HG03439 (cell line): ENCODE measurements around the gene PDYN.

Source experiments
- ATAC-seq: cut with Tn5 transposase; IDR thresholded peaks from one replicate; pipeline ENCODE4 v1.9.1; 2021; ENCODE audit warnings: mild to moderate bottlenecking, moderate library complexity; ENCODE audit not compliant: unreplicated experiment

Gene PDYN

GRCh38 chr20:1995531-1996310, 1.9 kb upstream of the PDYN start:
- no peak for ATAC-seq

- ATAC-seq: no peak
Measured at GRCh38 chr20:1994627-1995026, 769 bp upstream of the PDYN start.

GRCh38 chr20:1992359-1993110, 1.3 kb downstream of the PDYN start:
- ATAC-seq: no peak

GRCh38 chr20:1987826-1988225, 6.0 kb downstream of the PDYN start:
- ATAC-seq: no peak

- ATAC-seq: no peak
Measured at GRCh38 chr20:1983301-1983700, 10.6 kb downstream of the PDYN start.

GRCh38 chr20:1982686-1983085, 11.2 kb downstream of the PDYN start:
- ATAC-seq: no peak

- ATAC-seq: no peak
Measured at GRCh38 chr20:1979106-1979778, 14.6 kb downstream of the PDYN start.

- no peak for ATAC-seq
Measured at GRCh38 chr20:1975291-1975690, 18.6 kb downstream of the PDYN start.

- no peak for ATAC-seq
Measured at GRCh38 chr20:1973601-1974440, 20.0 kb downstream of the PDYN start.

GRCh38 chr20:1971893-1972586, 21.8 kb downstream of the PDYN start:
- ATAC-seq: no peak

GRCh38 chr20:1968964-1969363, 24.9 kb downstream of the PDYN start:
- no peak for ATAC-seq

GRCh38 chr20:1965520-1966351, 28.1 kb downstream of the PDYN start:
- ATAC-seq: no peak

GRCh38 chr20:1964659-1965405, 29.0 kb downstream of the PDYN start:
- ATAC-seq: no peak

GRCh38 chr20:1964061-1964460, 29.8 kb downstream of the PDYN start:
- no peak for ATAC-seq

GRCh38 chr20:1961374-1961773, 32.5 kb downstream of the PDYN start:
- no peak for ATAC-seq

GRCh38 chr20:1959156-1959555, 34.7 kb downstream of the PDYN start:
- no peak for ATAC-seq

GRCh38 chr20:1958426-1958825, 35.4 kb downstream of the PDYN start:
- ATAC-seq: no peak

GRCh38 chr20:1955217-1955616, 38.6 kb downstream of the PDYN start:
- no peak for ATAC-seq

GRCh38 chr20:1953621-1954020, 40.2 kb downstream of the PDYN start:
- no peak for ATAC-seq
